ENCODE data around the gene C19orf85.
"Not testable (repeated sequence)": the region's sequence is repeated elsewhere in the genome, so short reads cannot be mapped to it uniquely, and the experiment has no call there.

Gene C19orf85

GRCh38 chr19:55440411-55441105 is 24.0 kb downstream of the C19orf85 start:
- DNase-seq (ENCODE audit: low spot score) = no peak

GRCh38 chr19:55439052-55439451 is 25.5 kb downstream of the C19orf85 start:
- DNase-seq (ENCODE audit: low spot score) = no peak

- no peak for DNase-seq (ENCODE audit: low spot score)
Observed at GRCh38 chr19:55437410-55437809, 27.1 kb downstream of the C19orf85 start.

- no peak for DNase-seq (ENCODE audit: low spot score)
Observed at GRCh38 chr19:55436847-55437246, 27.7 kb downstream of the C19orf85 start.

- DNase-seq (ENCODE audit: low spot score) = no peak
Observed at GRCh38 chr19:55435020-55435419, 29.5 kb downstream of the C19orf85 start.

GRCh38 chr19:55434356-55434919 is 30.1 kb downstream of the C19orf85 start:
- DNase-seq (ENCODE audit: low spot score) = no peak

- no peak for DNase-seq (ENCODE audit: low spot score)
Observed at GRCh38 chr19:55433292-55433691, 31.3 kb downstream of the C19orf85 start.

GRCh38 chr19:55432241-55432959 is 32.2 kb downstream of the C19orf85 start:
- DNase-seq (ENCODE audit: low spot score) = no peak

GRCh38 chr19:55431183-55431582 is 33.4 kb downstream of the C19orf85 start:
- no peak for DNase-seq (ENCODE audit: low spot score)

GRCh38 chr19:55426042-55426441 is 38.5 kb downstream of the C19orf85 start:
- DNase-seq (ENCODE audit: low spot score) = no peak

GRCh38 chr19:55424518-55424917 is 40.0 kb downstream of the C19orf85 start:
- DNase-seq (ENCODE audit: low spot score) = no peak

GRCh38 chr19:55423225-55424005 is 41.1 kb downstream of the C19orf85 start:
- DNase-seq (ENCODE audit: low spot score) = no peak

GRCh38 chr19:55421281-55421680 is 43.3 kb downstream of the C19orf85 start:
- not testable (repeated sequence) for DNase-seq (ENCODE audit: low spot score)

- no peak for DNase-seq (ENCODE audit: low spot score)
Observed at GRCh38 chr19:55419624-55420236, 44.8 kb downstream of the C19orf85 start.

- DNase-seq (ENCODE audit: low spot score) = no peak
Observed at GRCh38 chr19:55419103-55419502, 45.4 kb downstream of the C19orf85 start.

- DNase-seq (ENCODE audit: low spot score) = peak; percentile 57
Observed at GRCh38 chr19:55418185-55418584, 46.4 kb downstream of the C19orf85 start.

Data from activated CD4-positive, alpha-beta T cell treated with anti-CD3 and anti-CD28 coated beads, Interleukin-2, Interleukin-4, amounts not matched to agents 100 ng/mL and 50 ng/mL, durations not matched to agents 16 hours and 8 hours (primary cell).